NCI-H2227 (cell line): ENCODE measurements around the gene CLDN9.

ENCODE experiments used
- DNase-seq: peaks from one replicate; lab custom pipeline; 2025; ENCODE audit not compliant: unreplicated experiment; lab: John Stamatoyannopoulos, UW

CLDN9 gene

DNA sequence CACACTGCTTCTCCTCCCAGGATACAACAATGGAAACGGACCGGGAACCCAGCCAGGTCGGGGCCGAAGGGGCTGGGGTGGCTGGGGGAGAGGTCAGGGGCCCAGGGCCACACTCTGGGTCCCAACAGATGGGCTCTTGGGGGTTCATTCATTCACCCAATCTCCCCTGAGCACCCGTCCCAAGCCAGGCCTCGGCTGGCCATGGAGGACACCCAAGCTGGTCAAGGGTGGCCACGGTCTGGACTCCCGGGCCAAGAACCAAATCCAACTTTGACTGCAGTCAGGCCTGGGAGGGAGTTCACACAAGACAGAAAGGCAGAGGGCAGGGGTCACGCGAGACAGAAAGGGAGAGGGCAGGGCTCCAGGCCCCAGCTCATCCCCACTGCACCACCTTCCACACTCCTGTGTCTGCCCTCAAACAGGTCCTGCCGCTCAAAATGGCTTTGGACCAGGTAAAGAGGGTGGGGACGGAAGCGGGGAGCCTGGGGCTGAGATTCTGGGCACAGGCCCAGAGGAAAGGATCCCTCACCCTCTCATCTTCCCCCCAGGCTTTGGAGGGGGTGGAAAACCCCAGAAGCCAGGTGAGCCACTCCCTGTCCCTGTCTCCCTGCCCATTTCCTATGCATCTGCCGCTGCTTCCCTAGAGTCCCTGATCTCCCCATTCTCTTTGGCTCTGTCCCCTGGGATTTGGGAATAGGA is 20.2 kb upstream of the CLDN9 start:
- DNase-seq, result no peak

DNA sequence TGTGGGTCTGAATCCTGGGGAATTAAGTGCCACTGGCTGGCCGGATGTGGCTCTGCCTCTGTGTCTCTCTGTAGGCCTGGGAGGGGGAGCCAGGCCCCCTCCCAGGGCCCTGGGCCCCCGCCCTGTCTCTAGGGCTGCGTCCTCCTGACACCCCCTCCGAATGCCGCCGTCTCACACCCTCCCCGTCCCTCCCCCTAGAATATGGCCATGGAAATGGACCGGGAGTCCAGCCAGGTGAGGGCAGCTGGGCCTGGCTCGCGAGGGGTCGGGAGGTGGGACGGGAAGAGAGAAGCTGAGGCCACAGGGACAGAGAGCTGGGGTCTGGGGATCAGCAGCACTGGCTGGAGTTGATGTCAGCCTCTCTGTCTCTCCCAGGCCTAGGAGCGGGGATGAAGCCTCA is 16.4 kb upstream of the CLDN9 start:
- no peak for DNase-seq

DNA sequence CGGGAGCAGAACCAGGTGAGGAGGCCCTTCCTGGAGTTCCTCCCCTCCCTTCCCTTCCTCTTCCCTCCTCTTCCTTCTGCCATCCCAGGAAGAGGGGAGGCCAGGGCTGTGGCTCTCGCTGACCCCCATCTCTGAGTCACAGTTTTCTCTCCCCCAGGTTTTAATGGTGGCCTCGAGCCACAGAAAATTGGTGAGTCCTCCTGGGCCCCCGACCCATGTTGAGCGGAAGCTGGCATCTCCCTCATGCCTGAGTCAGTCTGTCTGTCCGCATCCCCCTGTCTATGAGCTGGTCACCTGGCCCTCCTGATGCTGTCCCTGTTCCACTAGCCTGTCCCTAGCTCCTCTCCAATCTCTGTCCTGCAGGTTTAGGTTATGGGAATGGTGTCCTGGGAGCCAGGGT is 12.8 kb upstream of the CLDN9 start:
- no peak for DNase-seq

DNA sequence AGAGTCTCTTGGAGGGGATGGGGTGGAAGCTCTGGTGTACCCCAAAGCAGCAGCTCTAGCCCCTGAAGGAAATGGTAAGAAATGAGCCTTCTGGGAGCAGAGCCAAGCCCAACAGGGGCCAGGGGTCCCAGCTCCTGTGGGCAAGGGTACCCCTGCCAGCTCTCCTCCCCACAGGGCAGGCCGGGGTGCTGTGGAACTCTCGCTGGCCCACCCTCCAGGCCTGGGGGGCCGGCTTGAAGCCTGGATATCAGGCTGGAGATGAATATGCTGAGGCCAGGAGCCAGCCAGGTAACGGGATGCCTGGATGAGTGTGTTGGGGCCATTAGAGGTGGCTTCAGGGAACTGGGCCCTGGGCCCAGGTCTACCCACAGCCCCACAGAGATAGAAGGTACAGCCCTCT is 12.2 kb upstream of the CLDN9 start:
- DNase-seq, result no peak

DNA sequence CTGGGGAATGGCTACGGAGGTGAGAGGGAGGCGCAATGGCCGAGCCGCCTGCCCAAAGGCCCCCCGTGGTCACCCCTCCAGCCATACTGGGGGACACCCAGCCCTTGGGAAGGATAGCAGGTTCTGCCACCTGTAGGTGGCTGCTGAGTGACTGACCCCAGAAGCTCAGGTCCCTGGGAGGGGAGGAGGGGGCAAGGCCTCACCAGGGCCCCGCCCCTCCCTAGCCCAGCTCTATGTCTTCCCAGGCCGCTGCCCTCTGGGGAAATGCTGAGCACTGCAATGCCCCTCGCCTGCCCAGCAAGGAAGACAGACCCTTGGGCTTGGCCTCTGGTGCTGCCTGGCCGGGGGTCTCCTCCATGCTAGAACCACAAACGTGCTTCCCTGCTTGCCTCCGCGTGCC is 11.4 kb upstream of the CLDN9 start:
- DNase-seq, result no peak

DNA sequence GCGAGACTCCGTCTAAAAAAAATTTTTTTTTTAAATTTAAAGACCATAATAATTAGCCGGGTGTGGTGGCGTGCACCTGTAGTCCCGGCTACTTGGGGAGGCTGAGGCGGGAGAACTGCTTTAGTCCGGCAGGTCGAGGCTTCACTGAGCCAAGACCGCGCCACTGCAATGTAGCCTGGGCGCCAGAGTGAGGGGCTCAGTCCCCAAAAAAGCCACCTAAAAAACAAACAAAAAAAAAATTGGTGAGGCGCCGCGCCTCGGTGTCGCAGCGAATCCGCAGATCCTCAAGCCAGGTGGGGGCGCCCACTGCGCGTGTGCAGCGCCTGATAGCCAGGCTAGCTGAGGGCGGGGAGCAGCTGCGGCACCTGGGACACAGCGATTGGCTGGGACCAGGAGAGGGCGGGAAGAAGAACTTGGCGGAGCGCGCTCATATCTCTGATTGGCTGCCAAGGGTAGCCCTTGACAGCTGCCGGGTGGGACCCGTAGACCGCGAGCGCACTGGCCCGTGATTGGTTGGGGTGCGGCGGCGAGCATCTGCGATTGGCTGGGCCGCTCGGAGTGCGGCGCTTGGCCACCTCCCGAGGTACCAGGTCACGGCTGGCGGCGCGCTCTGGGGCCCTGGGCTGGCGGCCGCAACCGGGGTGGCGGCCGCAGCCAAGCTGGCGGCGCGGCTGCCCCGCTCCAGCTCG is 9.0 kb upstream of the CLDN9 start:
- peak; percentile 99 for DNase-seq

DNA sequence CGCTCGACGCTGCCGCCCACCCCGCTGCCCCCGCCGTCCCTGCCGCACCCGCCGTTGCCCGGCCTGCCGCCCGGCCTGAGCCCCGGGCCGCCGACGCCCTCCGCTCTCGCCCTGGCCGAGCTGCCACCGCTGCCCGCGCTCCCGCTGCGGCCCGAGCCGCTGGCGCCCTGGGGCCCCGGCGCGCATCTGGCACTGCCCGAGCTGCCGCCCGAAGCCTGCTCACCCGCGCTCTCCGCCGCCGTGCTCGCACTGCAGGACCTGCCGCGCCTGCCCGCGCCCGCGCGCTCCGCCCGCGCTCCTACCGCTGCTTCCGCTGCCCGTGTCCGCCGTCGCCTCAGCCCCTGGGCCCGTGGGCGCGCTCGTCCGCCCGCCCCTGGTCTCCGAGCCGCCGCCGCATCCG is 8.4 kb upstream of the CLDN9 start:
- peak; percentile 41 for DNase-seq

DNA sequence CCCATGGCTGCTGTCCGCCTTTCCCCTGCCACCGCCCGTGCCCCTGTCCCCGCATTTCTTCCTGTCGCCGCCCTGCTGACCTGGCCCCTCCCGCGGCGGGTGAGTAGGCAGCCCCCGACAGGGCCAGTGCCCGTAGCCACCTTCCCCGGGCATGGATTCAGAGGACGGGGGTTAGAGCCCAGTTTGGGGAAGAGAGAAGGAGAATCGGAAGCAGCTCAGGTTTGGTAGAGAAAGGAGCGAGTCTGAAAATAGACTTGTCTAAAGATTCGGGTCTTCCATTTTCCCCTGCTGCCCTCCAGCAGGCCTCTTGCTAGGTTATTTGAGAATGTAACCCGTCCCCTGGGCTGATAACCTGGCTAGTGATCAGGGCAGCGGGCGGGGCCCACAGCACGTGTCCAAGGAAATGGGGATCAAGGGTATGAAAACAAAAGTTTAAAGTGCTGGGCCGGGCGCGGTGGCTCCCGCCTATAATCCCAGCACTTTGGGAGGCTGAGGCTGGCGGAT is 7.9 kb upstream of the CLDN9 start:
- DNase-seq, result peak; percentile 22

DNA sequence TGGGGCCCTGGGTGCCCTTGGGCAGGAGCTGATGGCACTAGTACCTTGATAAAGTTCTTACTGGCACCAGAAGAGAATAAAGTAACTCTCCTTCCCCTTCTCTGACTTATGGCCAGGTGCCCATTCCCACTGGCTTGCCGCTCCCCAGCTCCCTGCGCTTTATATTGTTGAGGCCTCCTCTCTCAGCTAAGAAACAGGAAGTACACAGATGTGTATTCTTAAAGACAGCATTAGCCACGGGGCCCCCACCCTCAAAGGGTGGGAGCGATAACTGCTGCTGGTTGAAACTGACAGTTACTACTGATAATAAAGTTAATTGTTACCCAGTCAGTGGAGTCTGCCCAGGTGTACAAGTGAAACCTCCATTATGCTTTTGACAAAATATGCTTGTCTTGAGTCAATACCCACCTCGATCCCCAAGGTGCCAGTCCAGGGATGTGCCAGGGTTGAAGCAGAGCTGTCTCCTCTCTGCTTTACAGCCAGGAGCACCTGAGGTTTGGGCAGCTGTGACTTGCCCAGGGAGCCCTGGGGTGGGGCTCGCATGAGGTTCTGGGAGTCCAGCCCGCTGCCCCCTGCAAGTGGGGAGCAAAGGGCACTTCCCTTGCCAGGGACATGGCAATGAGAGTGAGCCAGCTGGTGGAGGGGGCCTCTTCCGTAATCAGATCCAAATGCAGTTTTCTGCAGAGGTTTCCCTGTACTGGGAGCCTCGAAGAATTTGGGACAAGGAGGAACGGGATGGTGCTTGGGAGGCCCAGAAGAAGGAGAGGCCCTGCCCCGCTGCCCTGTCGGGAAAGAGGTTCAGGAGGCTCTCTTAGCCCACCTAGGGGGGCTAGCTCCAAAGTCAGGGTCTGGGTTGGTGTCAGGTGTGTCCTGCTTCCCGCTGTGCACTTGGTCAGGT is 5.4 kb upstream of the CLDN9 start:
- no peak for DNase-seq

DNA sequence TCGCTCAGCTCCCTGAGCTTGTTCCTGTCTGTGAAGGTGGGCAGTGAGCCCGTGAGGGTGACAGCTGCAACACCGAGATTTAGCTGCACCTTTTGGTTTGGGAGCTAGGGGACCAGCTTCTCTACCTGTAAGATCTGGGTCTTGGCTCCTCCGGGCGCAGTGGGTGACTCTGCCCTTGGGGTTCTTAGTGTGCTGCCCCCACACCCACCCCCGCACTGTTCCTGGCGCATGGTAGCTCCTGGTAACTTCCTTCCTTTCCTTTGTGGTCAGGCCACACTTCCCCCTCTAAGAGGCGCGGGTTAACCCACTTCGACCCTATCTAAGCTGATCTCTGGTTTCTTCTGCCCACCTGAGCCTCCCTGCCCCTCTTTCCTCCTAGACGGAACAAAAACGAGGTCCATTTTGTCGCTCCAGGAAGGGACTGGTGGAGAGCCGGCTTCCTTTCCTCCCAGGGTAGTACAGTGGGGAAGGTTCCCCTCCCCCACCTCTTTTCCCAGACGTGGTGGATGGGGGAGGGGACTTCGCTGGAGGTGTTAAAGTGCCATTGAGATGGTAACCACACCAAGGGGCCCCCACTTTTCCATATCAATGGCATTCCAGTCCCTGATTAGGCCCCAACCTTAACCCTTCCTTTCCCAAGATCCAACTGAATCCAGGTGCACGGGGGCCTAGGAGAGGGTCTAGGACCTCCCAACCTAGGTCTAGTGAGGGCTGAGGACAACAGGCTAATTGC is 4.6 kb upstream of the CLDN9 start:
- DNase-seq, result no peak

DNA sequence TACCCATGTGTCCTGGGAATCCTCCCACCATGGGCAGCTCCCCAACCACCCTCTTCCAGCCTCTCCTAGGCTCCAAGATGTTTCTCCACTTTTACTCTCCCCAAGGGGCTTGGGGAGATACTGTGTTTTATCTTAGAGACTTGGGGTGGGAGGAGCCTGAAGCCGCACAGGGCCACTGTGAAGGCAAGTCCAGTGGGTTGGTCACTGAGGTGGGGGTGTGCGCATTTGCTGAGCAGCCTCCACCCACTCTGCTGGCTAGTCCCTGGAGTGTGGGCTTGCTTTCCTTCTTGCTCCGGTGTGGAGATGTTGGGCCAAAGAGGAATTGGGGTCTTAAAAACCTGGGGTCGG is 4.1 kb upstream of the CLDN9 start:
- no peak for DNase-seq

DNA sequence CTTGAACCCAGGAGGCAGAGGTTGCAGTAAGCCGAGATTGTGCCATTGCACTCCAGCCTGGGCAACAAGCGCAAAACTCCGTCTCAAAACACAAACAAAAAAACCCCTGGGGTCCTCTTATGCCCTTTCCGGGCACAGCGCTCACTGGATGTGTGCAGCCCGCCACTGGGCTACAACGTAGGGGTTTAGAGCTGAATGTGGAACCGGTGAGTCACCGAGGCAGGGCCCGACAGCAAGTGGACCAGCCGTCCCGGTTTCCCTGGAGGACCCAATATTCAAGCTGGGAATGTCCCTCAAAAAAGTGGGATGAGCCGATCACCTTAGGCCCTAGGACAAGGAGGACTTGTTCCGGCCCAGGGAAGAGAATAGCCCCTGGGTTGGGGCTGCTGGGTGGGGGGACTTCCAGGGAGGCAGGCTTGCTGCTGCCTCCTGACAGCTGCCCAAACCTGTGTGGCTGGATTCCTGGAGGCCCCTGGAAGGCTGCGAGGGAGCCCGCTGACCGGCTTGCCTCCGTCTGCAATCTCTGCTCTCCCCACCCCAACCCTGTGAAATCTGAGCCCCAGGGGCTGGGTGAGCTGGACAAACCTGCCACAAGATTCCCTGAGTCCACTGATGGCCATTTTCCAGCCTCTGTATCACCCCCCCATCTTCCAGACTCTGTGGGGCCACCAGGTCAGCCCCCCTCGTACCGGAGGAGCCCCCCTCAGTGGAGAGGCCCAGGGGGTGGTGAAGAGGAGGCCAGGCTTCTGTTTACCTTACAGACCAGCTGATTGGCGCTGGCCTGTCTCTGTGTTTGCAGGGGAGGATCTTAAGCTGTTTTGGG is 2.9 kb upstream of the CLDN9 start:
- no peak for DNase-seq

DNA sequence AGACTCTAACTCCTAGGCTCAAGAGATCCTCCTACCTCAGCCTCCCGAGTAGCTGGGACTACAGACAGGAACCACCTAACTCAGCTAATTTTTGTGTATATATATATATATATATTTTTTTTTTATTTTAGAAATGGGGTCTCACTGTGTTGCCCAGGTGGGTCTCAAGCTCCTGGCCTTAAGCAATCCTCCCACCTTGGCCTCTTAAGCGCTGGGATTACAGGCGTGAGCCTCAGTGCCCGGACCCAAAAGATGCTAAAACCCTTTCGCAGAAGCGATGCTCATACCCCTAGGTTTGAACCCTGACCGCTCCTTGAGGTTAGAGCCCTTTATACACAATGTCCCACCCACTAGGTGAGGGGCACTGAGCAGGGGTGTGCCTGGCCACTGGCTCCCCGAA is 2.2 kb upstream of the CLDN9 start:
- no peak for DNase-seq

DNA sequence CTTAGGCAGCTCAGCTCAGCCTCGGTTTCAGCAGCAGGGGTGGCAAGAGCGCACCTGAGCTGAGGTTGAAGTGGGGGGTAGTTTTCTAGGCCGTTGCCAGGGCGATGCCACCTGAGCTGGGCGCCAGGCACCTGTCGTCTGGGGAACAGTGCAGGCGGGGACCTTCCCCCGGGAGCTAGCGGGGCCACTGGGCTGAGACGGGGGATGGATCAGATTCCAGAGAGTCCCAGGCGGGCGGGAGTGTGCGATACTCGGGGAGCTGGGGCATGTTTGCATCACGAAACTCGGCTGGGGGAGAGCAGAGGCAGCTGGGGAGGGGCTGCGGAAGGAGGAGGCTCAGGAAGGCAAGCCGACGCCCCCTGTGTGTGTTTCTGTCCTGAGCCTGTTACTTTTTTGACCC is 477 bp upstream of the CLDN9 start:
- no peak for DNase-seq

DNA sequence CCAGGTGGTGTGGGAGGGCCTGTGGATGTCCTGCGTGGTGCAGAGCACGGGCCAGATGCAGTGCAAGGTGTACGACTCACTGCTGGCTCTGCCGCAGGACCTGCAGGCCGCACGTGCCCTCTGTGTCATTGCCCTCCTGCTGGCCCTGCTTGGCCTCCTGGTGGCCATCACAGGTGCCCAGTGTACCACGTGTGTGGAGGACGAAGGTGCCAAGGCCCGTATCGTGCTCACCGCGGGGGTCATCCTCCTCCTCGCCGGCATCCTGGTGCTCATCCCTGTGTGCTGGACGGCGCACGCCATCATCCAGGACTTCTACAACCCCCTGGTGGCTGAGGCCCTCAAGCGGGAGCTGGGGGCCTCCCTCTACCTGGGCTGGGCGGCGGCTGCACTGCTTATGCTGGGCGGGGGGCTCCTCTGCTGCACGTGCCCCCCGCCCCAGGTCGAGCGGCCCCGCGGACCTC is 798 bp downstream of the CLDN9 start:
- DNase-seq, result no peak

DNA sequence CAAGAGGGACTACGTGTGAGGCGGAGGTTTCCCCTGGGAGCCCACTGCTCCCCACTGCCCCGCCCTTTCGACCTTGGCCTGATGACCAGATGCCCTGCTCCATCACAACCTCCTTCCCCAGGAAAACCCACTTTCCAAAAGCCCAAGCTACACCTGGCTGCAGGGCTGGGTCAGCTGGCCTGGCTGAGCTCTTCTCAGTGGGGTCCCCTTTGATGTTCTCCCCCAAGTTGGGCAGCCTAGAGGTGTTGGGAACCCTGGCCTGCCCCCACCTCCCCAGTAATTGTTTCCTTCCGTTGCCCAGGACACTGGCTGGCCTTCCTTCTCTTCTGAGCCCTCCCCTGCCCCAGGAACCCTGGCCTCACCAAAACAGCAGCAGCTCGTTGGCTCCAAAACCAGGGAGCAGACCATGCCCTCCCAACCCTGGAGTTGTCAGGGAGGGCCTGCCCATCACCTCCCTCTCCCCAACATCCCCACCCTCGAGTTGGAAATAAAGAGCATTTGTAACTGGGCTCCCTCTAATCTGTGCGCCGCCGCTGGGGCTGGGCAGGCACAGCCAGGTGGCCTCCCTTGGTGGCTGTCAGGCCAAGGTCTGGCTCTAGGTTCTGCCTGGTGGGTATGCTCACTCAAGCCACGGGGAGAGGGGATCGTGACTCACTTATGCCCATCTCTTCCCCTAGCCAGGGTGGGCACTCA is 1.4 kb downstream of the CLDN9 start:
- DNase-seq, result no peak

DNA sequence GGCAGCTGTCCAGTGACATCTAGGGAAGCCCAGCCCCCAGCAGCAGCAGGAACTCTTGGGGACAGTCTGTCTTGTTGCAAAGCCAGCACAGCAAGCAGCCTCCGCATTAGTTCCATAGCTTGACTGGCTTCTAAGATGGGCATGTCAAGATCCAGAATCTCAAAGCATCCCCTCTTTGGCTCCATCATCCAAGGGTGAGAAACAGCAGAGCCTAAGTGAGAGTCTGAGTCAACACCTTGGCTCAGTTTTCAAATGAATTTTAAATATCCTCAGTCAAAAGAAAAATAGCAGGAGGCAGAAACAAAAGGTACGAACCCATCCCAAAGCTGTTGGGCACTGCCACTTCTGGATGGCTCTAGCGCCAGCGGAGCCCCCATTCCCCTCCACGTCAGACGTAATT is 2.2 kb downstream of the CLDN9 start:
- no peak for DNase-seq

DNA sequence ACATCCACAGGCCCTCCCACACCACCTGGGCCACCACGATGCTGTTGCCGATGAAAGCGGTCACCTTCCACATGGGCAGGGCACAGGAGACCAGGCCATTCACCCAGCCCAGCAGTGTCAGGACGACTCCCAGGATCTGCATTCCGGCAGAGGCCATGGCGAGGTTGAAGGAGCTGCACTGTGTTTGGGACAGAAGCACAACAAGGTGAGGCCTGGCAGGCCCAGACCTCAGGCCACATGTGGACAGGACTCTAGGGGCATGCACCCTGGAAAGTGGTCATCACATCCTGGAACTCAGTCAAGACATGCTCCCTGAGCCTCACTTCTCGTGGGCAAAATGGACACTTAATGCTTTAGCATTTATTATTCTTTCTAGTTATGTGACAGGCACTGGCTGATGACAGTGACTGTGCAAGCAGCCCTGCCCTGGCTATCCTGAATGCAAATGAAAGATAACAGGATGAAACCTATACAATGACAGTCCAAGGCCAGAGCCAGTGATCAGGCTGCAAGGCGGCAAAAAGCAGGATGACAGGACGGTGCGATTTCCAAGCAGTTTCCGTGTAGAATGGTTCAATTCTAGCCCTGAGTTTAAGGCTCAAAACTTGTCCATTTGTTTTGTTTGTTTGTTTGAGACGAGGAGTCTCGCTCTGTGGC is 3.3 kb downstream of the CLDN9 start:
- DNase-seq, result no peak

DNA sequence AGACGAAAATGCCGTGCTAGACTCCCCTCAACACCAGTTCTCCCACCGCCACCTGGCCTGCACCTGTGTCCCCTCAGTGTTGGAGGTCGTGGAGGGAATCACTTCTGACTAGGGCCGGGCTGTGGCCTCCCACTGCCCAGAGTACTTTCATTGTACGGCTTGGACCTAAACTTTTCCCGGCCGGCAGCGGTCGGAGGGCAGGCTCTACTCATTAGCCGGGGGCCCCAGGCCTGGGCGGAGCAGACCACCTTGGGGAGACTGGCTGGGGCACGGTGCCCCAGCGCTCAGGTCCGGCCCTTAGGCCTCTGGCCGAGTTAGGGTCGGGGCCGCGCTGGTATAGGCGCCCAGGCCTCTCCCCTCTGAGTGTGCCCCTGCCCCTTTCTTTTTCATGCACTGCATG is 4.6 kb downstream of the CLDN9 start:
- no peak for DNase-seq
